Neural progenitor cell (in vitro differentiated cells): ENCODE results near the gene BTBD3. TPM values are rescaled to one million over a fixed set of nuclear protein-coding genes. Genes with fewer than 3 reads are reported as not detected.

ENCODE experiments used
- DNase-seq: peaks from one replicate; pipeline ENCODE4 v3.0.0-alpha.2; 2016; ENCODE audit warnings: low spot score
- H2AFZ ChIP-seq: fragments of 200-600 bp; sonication (generic); replicated peaks from 2 replicates; pipeline ENCODE4 v1.6.1; 2016; ENCODE audit warnings: antibody characterized with exemption
- H3F3A ChIP-seq: fragments of 200-600 bp; sonication (generic); 2 replicates; pipeline ENCODE4 v1.6.1; 2016; ENCODE audit warnings: antibody characterized with exemption, low read depth
- H3K27ac ChIP-seq: fragments of 200-600 bp; sonication (generic); 2 replicates; pipeline ENCODE4 v1.5.1; 2016; ENCODE audit warnings: mild to moderate bottlenecking
- H3K27me3 ChIP-seq: fragments of 200-600 bp; sonication (generic); 2 replicates; pipeline ENCODE4 v1.6.1; 2016; ENCODE audit warnings: mild to moderate bottlenecking, moderate library complexity
- H3K36me3 ChIP-seq: fragments of 200-600 bp; sonication (generic); 2 replicates; pipeline ENCODE4 v1.5.1; 2016
- H3K4me1 ChIP-seq: fragments of 200-600 bp; sonication (generic); 2 replicates; pipeline ENCODE4 v1.6.1; 2016; ENCODE audit warnings: mixed run types
- H3K4me2 ChIP-seq: fragments of 200-600 bp; sonication (generic); 2 replicates; pipeline ENCODE4 v1.6.1; 2016
- H3K4me3 ChIP-seq: fragments of 200-600 bp; sonication (generic); 2 replicates; pipeline ENCODE4 v1.5.1; 2016
- H3K79me2 ChIP-seq: fragments of 200-600 bp; sonication (generic); 2 replicates; pipeline ENCODE4 v1.6.1; 2016; ENCODE audit warnings: low read depth
- H3K9ac ChIP-seq: fragments of 200-600 bp; sonication (generic); 2 replicates; pipeline ENCODE4 v1.6.1; 2016
- H3K9me3 ChIP-seq: fragments of 200-600 bp; sonication (generic); 2 replicates; pipeline ENCODE4 v1.5.1; 2016; ENCODE audit warnings: low read depth
- H4K20me1 ChIP-seq: fragments of 200-600 bp; sonication (generic); 2 replicates; pipeline ENCODE4 v1.6.1; 2016; ENCODE audit warnings: low read depth
- H3K27ac Mint-ChIP-seq: 3 replicates; pipeline ENCODE4 v1.8.0; 2021; ENCODE audit warnings: mixed read lengths
- H3K27me3 Mint-ChIP-seq: 2 replicates; pipeline ENCODE4 v1.8.0; 2022; ENCODE audit warnings: low read depth, mild to moderate bottlenecking, inconsistent platforms, moderate library complexity, mixed read lengths; ENCODE audit not compliant: insufficient read depth
- H3K36me3 Mint-ChIP-seq: 3 replicates; pipeline ENCODE4 v1.8.0; 2021; ENCODE audit warnings: mixed read lengths
- H3K4me1 Mint-ChIP-seq: 3 replicates; pipeline ENCODE4 v1.8.0; 2021; ENCODE audit warnings: mixed read lengths
- H3K4me3 Mint-ChIP-seq: 3 replicates; pipeline ENCODE4 v1.8.0; 2021; ENCODE audit warnings: mild to moderate bottlenecking, moderate library complexity, mixed read lengths
- H3K9me3 Mint-ChIP-seq: 3 replicates; pipeline ENCODE4 v1.8.0; 2020; ENCODE audit warnings: mixed read lengths
- CTCF ChIP-seq: fragments of 200-600 bp; sonication (generic); IDR thresholded peaks from 2 replicates; pipeline ENCODE4 v1.5.1; 2017; ENCODE audit warnings: antibody characterized with exemption, mild to moderate bottlenecking
- EZH2 ChIP-seq: fragments of 200-600 bp; sonication (generic); IDR thresholded peaks from 2 replicates; pipeline ENCODE4 v1.6.1; 2017; ENCODE audit warnings: antibody characterized with exemption, mild to moderate bottlenecking, moderate library complexity
- EZH2phosphoT487 ChIP-seq: fragments of 200-600 bp; sonication (generic); IDR thresholded peaks from 2 replicates; pipeline ENCODE4 v1.6.1; 2017; ENCODE audit warnings: antibody characterized with exemption
- total RNA-seq: library from RNA; depleted of rRNA; stranded (reverse); fragments of >200 nt; gene quantifications from 2 replicates; pipeline ENCODE4 v1.2.3, GENCODE V29; 2015; ENCODE audit warnings: low replicate concordance

Gene BTBD3
- total RNA-seq: 85.4 and 114 TPM in 2 replicates

- Histone ChIP-seq H3K27ac (no peak within 1 kb of the TSS), H4K20me1 (peaks cover 89% of the 10 kb centered on the region), H3K27me3 (no peaks in the 10 kb centered on the region), H3K9me3 (no peaks in the 10 kb centered on the region), H3K36me3 (no peaks in the 10 kb centered on the region), H3F3A (no peaks in the 10 kb centered on the region), H3K4me3 (no peak within 1 kb of the TSS), H3K4me1 (peaks cover 11% of the 10 kb centered on the region), H3K79me2 (peaks cover 92% of the 10 kb centered on the region), H3K4me2 (no peak within 1 kb of the TSS), H2AFZ (no peak within 1 kb of the TSS), H3K9ac (no peak within 1 kb of the TSS)
- Mint-ChIP-seq H3K36me3 (peaks cover 25% of the 10 kb centered on the region), H3K27me3 (no peaks in the 10 kb centered on the region), H3K9me3 (peaks cover 2% of the 10 kb centered on the region), H3K27ac (peak within 1 kb of the TSS; percentile 3), H3K4me3 (no peak within 1 kb of the TSS), H3K4me1 (peaks cover 14% of the 10 kb centered on the region)
- TF ChIP-seq EZH2phosphoT487: no peak
- no peak for TF ChIP-seq CTCF
- no peak for TF ChIP-seq EZH2
- DNase-seq: peak; percentile 16
Measured at GRCh38 chr20:11917663-11918062, at the start of gene BTBD3. Gene BTBD3, plus strand, starts transcription at chr20:11917893. Its CDS starts 383 bp downstream, at chr20:11918276.

- Histone ChIP-seq H3K9me3 (no peaks in the 10 kb centered on the region), H3K4me3 (no peak overlapping the region), H3K4me1 (no peaks in the 10 kb centered on the region), H4K20me1 (no peaks in the 10 kb centered on the region), H3K4me2 (no peak overlapping the region), H3K27ac (no peak overlapping the region), H3K79me2 (no peaks in the 10 kb centered on the region), H3K36me3 (no peaks in the 10 kb centered on the region), H3F3A (no peaks in the 10 kb centered on the region), H3K27me3 (no peaks in the 10 kb centered on the region), H3K9ac (no peak overlapping the region), H2AFZ (no peak overlapping the region)
- no peaks in the 10 kb centered on the region for H3K9me3 Mint-ChIP-seq
- no peaks in the 10 kb centered on the region for H3K36me3 Mint-ChIP-seq
- peaks cover 4% of the 10 kb centered on the region for H3K27me3 Mint-ChIP-seq
- DNase-seq: no peak
- H3K4me1 Mint-ChIP-seq: no peaks in the 10 kb centered on the region
- no peak overlapping the region for H3K27ac Mint-ChIP-seq
- TF ChIP-seq EZH2phosphoT487 (no peak), CTCF (no peak), EZH2 (no peak)
- no peak overlapping the region for H3K4me3 Mint-ChIP-seq
Measured at GRCh38 chr20:11869641-11870040, 48.1 kb upstream of the BTBD3 start.

GRCh38 chr20:11870411-11870810, 47.3 kb upstream of the BTBD3 start:
- H3K9me3 ChIP-seq: no peaks in the 10 kb centered on the region
- no peak overlapping the region for H3K27ac Mint-ChIP-seq
- H3K4me1 Mint-ChIP-seq: no peaks in the 10 kb centered on the region
- no peak for DNase-seq
- no peaks in the 10 kb centered on the region for H3K27me3 ChIP-seq
- H3K4me3 Mint-ChIP-seq: no peak overlapping the region
- H3K27ac ChIP-seq: no peak overlapping the region
- H3K4me2 ChIP-seq: no peak overlapping the region
- H3K9ac ChIP-seq: no peak overlapping the region
- no peaks in the 10 kb centered on the region for H3F3A ChIP-seq
- H3K36me3 Mint-ChIP-seq: no peaks in the 10 kb centered on the region
- peaks cover 4% of the 10 kb centered on the region for H3K27me3 Mint-ChIP-seq
- no peaks in the 10 kb centered on the region for H3K79me2 ChIP-seq
- H4K20me1 ChIP-seq: no peaks in the 10 kb centered on the region
- H3K9me3 Mint-ChIP-seq: no peaks in the 10 kb centered on the region
- TF ChIP-seq EZH2phosphoT487 (no peak), EZH2 (no peak), CTCF (no peak)
- no peaks in the 10 kb centered on the region for H3K36me3 ChIP-seq
- no peak overlapping the region for H3K4me3 ChIP-seq
- no peaks in the 10 kb centered on the region for H3K4me1 ChIP-seq
- no peak overlapping the region for H2AFZ ChIP-seq
